Mucosa of descending colon (tissue), 3 donors: ENCODE results near the gene PACSIN1. TPM values are rescaled to one million over a fixed set of nuclear protein-coding genes. Genes with fewer than 3 reads are reported as not detected.

ENCODE experiments used
- ATAC-seq: fragments of 200-7000 bp; cut with Tn5 transposase; one replicate; pipeline ENCODE4 v1.9.1; 2020; ENCODE audit warnings: mild to moderate bottlenecking, moderate library complexity
- DNase-seq, 3 donors: peaks; one replicate each; pipeline ENCODE4 v3.0.0-alpha.2; 2020
- H3K36me3 ChIP-seq: fragments of 200-600 bp; one replicate; pipeline ENCODE4 v1.8.0; 2021; ENCODE audit warnings: low read depth, mild to moderate bottlenecking
- H3K4me1 ChIP-seq: fragments of 200-600 bp; one replicate; pipeline ENCODE4 v1.8.0; 2021; ENCODE audit warnings: low read depth, mild to moderate bottlenecking
- H3K4me3 ChIP-seq: fragments of 200-600 bp; one replicate; pipeline ENCODE4 v1.8.0; 2021; ENCODE audit warnings: mild to moderate bottlenecking
- H3K9me3 ChIP-seq: fragments of 200-600 bp; one replicate; pipeline ENCODE4 v1.8.0; 2021; ENCODE audit warnings: mild to moderate bottlenecking
- CTCF ChIP-seq: fragments of 200-600 bp; IDR thresholded peaks from one replicate; pipeline ENCODE4 v1.8.0; 2022; ENCODE audit warnings: antibody characterized with exemption, mild to moderate bottlenecking
- intact Hi-C, 2 donors: fragments of 100-400 bp; cut with DNase I in 1 of 2; cut with micrococcal nuclease in 1 of 2; formaldehyde crosslinking; loops; one replicate each; pipeline versions ENCODE4 v1.11.0 to v1.11.1; 2022; cut with DNase I, micrococcal nuclease
- total RNA-seq, 3 donors: library from RNA; stranded (reverse); fragmentation: NEBNext Ultra II Directional in 2 of 3; extraction: Animal tissue kit (Norgen Biotek cat#: 25700) in 2 of 3; gene quantifications; one replicate each; pipeline versions ENCODE4 v1.2.1 to v1.2.4, GENCODE V29; 2021 to 2023
- donor health status: DM: no; HTN: no; CAD: no; lungs with moderate emphysema.
- donor health status: DM: no; HTN: no; CAD: no.
- donor health status: DM: no; HTN: yes; CAD: no.

PACSIN1 gene
- total RNA-seq, 3 donors from 2014 or later: 0.41 to 1.9 (median 0.67) TPM

- intact Hi-C loops: loop anchor here in 1 of 2 donors (10.0 kb wide), 1 partner anchor 78 kb away; no protein-coding TSS in a partner anchor
- Histone ChIP-seq H3K4me1 (peaks cover 10% of the 10 kb centered on the region), H3K9me3 (no peaks in the 10 kb centered on the region), H3K36me3 (no peaks in the 10 kb centered on the region), H3K4me3 (no peak overlapping the region)
- TF ChIP-seq CTCF: no peak
- DNase-seq (peak in 1 of 3 donors; percentile 15), ATAC-seq (no peak)
Observed at GRCh38 chr6:34526241-34526972, 60.5 kb downstream of the PACSIN1 start.

- Histone ChIP-seq H3K9me3 (no peaks in the 10 kb centered on the region), H3K4me1 (peaks cover 10% of the 10 kb centered on the region), H3K36me3 (no peaks in the 10 kb centered on the region), H3K4me3 (no peak overlapping the region)
- intact Hi-C loops: loop anchor here in 1 of 2 donors (10.0 kb wide), 1 partner anchor 78 kb away; no protein-coding TSS in a partner anchor
- TF ChIP-seq CTCF: peak; percentile 72
- DNase-seq (peak; percentile 96 to 99 (median 98)), ATAC-seq (peak; percentile 98)
Observed at GRCh38 chr6:34526992-34527728, 61.3 kb downstream of the PACSIN1 start.

GRCh38 chr6:34527751-34528670 is 62.1 kb downstream of the PACSIN1 start:
- Histone ChIP-seq H3K9me3 (no peaks in the 10 kb centered on the region), H3K4me3 (no peak overlapping the region), H3K4me1 (peaks cover 10% of the 10 kb centered on the region), H3K36me3 (no peaks in the 10 kb centered on the region)
- intact Hi-C loops: loop anchor here in 1 of 2 donors (10.0 kb wide), 1 partner anchor 77 kb away; no protein-coding TSS in a partner anchor
- TF ChIP-seq CTCF: no peak
- no peak for ATAC-seq
- DNase-seq: peak in 2 of 3 donors; percentile 6 to 30

GRCh38 chr6:34528996-34529664 is 63.3 kb downstream of the PACSIN1 start:
- Histone ChIP-seq H3K36me3 (no peaks in the 10 kb centered on the region), H3K9me3 (no peaks in the 10 kb centered on the region), H3K4me3 (no peak overlapping the region), H3K4me1 (peaks cover 10% of the 10 kb centered on the region)
- DNase-seq (peak in 2 of 3 donors; percentile 36 to 39), ATAC-seq (no peak)
- intact Hi-C loops: loop anchor here in 1 of 2 donors (10.0 kb wide), 1 partner anchor 76 kb away; no protein-coding TSS in a partner anchor
- TF ChIP-seq CTCF: no peak
